CD14-positive monocyte (primary cell): ENCODE measurements around the gene TTC39A. TPM values are rescaled to one million over a fixed set of nuclear protein-coding genes. Genes with fewer than 3 reads are reported as not detected.

ENCODE experiments used
- DNase-seq, 3 donors: peaks; one replicate each; pipeline ENCODE4 v3.0.0-alpha.2; 2011 to 2022
- H2AFZ ChIP-seq: 2 replicates; pipeline ENCODE4 v1.6.0; 2012; ENCODE audit warnings: mild to moderate bottlenecking, low read depth, low read length, inconsistent platforms; ENCODE audit not compliant: insufficient read depth, poor library complexity, severe bottlenecking
- H3K27ac ChIP-seq, 2 donors: 1 replicate in 1 of 2; 2 replicates in 1 of 2; pipeline ENCODE4 v1.5.1; 2012 to 2013; ENCODE audit warnings: low read length in 2 of 2, control low read depth in 1 of 2, inconsistent platforms in 1 of 2, low read depth in 1 of 2, mild to moderate bottlenecking in 1 of 2
- H3K27me3 ChIP-seq, 2 donors: one replicate each; pipeline versions ENCODE4 v1.6.0 to v1.6.1; 2011 to 2013; ENCODE audit warnings: low read length in 2 of 2; ENCODE audit not compliant: control insufficient read depth in 2 of 2, insufficient read depth in 2 of 2
- H3K36me3 ChIP-seq, 2 donors: replicated peaks in 1 of 2; 1 replicate in 1 of 2; 2 replicates in 1 of 2; pipeline versions ENCODE4 v1.5.1 to v1.6.1; 2012 to 2013; ENCODE audit warnings: low read length in 2 of 2, control low read depth in 1 of 2, inconsistent platforms in 1 of 2, mild to moderate bottlenecking in 1 of 2; ENCODE audit not compliant: insufficient read depth in 2 of 2, control insufficient read depth in 1 of 2
- H3K4me1 ChIP-seq, 2 donors: 1 replicate in 1 of 2; 2 replicates in 1 of 2; pipeline versions ENCODE4 v1.5.1 to v1.6.1; 2012 to 2013; ENCODE audit warnings: low read length in 2 of 2, control low read depth in 1 of 2, inconsistent platforms in 1 of 2, mild to moderate bottlenecking in 1 of 2, moderate library complexity in 1 of 2; ENCODE audit not compliant: insufficient read depth in 2 of 2, control insufficient read depth in 1 of 2
- H3K4me2 ChIP-seq: replicated peaks from 2 replicates; pipeline ENCODE3; 2012; ENCODE audit warnings: low read length, moderate library complexity, mild to moderate bottlenecking; ENCODE audit not compliant: poor library complexity, severe bottlenecking; ENCODE audit errors: extremely low read depth
- H3K4me3 ChIP-seq, 3 experiments: fragments of 200-600 bp in 1 of 3; sonication (generic) in 1 of 3; replicated peaks in 1 of 3; 1 replicate in 2 of 3; 2 replicates in 1 of 3; pipeline ENCODE4 v1.5.1; 2011 to 2013; ENCODE audit warnings: low read length in 3 of 3, mild to moderate bottlenecking in 3 of 3, control low read depth in 2 of 3, low read depth in 2 of 3, inconsistent platforms in 1 of 3, moderate library complexity in 1 of 3
- H3K79me2 ChIP-seq: 2 replicates; pipeline ENCODE4 v1.6.0; 2012; ENCODE audit warnings: mild to moderate bottlenecking, control low read depth, inconsistent platforms, low read length, moderate library complexity; ENCODE audit not compliant: insufficient read depth
- H3K9ac ChIP-seq: 2 replicates; pipeline ENCODE4 v1.6.0; 2017; ENCODE audit warnings: low read length, mild to moderate bottlenecking; ENCODE audit not compliant: insufficient read depth, poor library complexity, severe bottlenecking
- H3K9me3 ChIP-seq, 2 donors: replicated peaks in 1 of 2; 1 replicate in 1 of 2; 2 replicates in 1 of 2; pipeline versions ENCODE4 v1.5.1 to v1.6.1; 2012 to 2013; ENCODE audit warnings: low read length in 2 of 2, control low read depth in 1 of 2; ENCODE audit not compliant: control insufficient read depth in 1 of 2, insufficient read depth in 1 of 2
- H4K20me1 ChIP-seq: 2 replicates; pipeline ENCODE4 v1.6.0; 2012; ENCODE audit warnings: mild to moderate bottlenecking, low read length, control low read depth, moderate library complexity; ENCODE audit not compliant: insufficient read depth
- H3K27ac Mint-ChIP-seq, 7 donors: one replicate each; pipeline ENCODE4 v1.8.0; 2020; ENCODE audit warnings: mild to moderate bottlenecking in 7 of 7, mixed read lengths in 7 of 7, moderate library complexity in 6 of 7, inconsistent platforms in 2 of 7
- H3K27me3 Mint-ChIP-seq, 3 donors: one replicate each; pipeline ENCODE4 v1.8.0; 2021 to 2022; ENCODE audit warnings: low read depth in 3 of 3, mild to moderate bottlenecking in 3 of 3, mixed read lengths in 3 of 3, moderate library complexity in 3 of 3, inconsistent platforms in 1 of 3
- H3K36me3 Mint-ChIP-seq, 2 donors: one replicate each; pipeline ENCODE4 v1.8.0; 2020; ENCODE audit warnings: mixed read lengths in 2 of 2, inconsistent platforms in 1 of 2, mild to moderate bottlenecking in 1 of 2
- H3K4me1 Mint-ChIP-seq: one replicate; pipeline ENCODE4 v1.8.0; 2020; ENCODE audit warnings: mild to moderate bottlenecking, mixed read lengths
- H3K4me3 Mint-ChIP-seq, 2 donors: one replicate each; pipeline ENCODE4 v1.8.0; 2020; ENCODE audit warnings: mild to moderate bottlenecking in 2 of 2, mixed read lengths in 2 of 2, moderate library complexity in 1 of 2
- H3K9me3 Mint-ChIP-seq, 7 donors: one replicate each; pipeline ENCODE4 v1.8.0; 2020 to 2022; ENCODE audit warnings: mixed read lengths in 7 of 7, mild to moderate bottlenecking in 6 of 7, moderate library complexity in 6 of 7, inconsistent platforms in 2 of 7
- CTCF ChIP-seq: fragments of 200-600 bp; IDR thresholded peaks from one replicate; pipeline ENCODE4 v1.8.0; 2022; ENCODE audit warnings: antibody characterized with exemption, mild to moderate bottlenecking
- WGBS: methylation state at CpG from one replicate; pipeline ENCODE4 v1.1.5; 2013; ENCODE audit warnings: missing lambda C conversion rate; ENCODE audit not compliant: insufficient coverage; 5-methylcytosine and 5-hydroxymethylcytosine counted together
- intact Hi-C, 2 donors: fragments of 100-400 bp; cut with micrococcal nuclease; formaldehyde crosslinking; loops; one replicate each; pipeline versions ENCODE4 v1.15.0 to v1.15.1; 2023
- polyA plus RNA-seq, 3 donors: library from polyadenylated mRNA; depleted of rRNA in 1 of 3; unstranded in 2 of 3; stranded (reverse) in 1 of 3; fragments of 300-500 nt in 2 of 3; fragments of >200 nt in 1 of 3; fragmentation: Illumina TruSeq in 2 of 3; gene quantifications; 1 replicate in 2 of 3; 2 replicates in 1 of 3; pipeline ENCODE4 v1.2.3, GENCODE V29; 2012 to 2021

Gene TTC39A
- polyA plus RNA-seq, 3 donors: 0.16 TPM; not detected in 2

DNA sequence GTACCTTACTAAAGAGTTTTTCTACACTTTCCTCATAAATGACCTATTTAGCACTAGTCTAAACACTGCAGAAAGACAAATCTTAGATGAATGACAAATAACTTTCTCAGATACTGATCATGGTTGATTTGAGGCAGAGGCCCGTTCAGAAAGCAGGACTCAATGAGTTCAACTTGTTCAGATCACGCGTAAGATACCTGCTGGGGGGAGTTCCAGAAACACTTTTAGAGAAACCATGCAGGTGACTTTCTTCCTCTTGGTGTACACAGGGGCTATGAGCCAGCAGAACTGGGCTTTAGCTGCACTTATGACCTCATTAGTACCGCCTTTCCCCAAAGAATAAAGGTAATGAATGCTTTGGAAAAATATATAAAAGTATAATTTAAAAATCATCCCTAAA, 38.8 kb upstream of the TTC39A start:
- no peaks in the 10 kb centered on the region for H3K9me3 ChIP-seq
- intact Hi-C loops: no loop called here
- H3K4me2 ChIP-seq: no peak overlapping the region
- no peaks in the 10 kb centered on the region for H3K27me3 ChIP-seq
- WGBS: 93% methylated on average over 3 of the region's 4 CpGs
- H3K9ac ChIP-seq: no peak overlapping the region
- H3K4me3 ChIP-seq: no peak overlapping the region
- no peak overlapping the region for H3K27ac Mint-ChIP-seq
- peaks cover 50 to 88% of the 10 kb centered on the region in 2 donors for H3K36me3 ChIP-seq
- no peaks in the 10 kb centered on the region for H3K4me1 Mint-ChIP-seq
- TF ChIP-seq CTCF: no peak
- H3K27me3 Mint-ChIP-seq: no peaks in the 10 kb centered on the region
- H3K9me3 Mint-ChIP-seq: no peaks in the 10 kb centered on the region
- DNase-seq: no peak
- no peaks in the 10 kb centered on the region for H4K20me1 ChIP-seq
- H3K4me3 Mint-ChIP-seq: no peak overlapping the region
- H3K27ac ChIP-seq: no peak overlapping the region
- H3K79me2 ChIP-seq: no peaks in the 10 kb centered on the region
- no peak overlapping the region for H2AFZ ChIP-seq
- H3K4me1 ChIP-seq: no peaks in the 10 kb centered on the region
- H3K36me3 Mint-ChIP-seq: peaks cover 47 to 73% of the 10 kb centered on the region in 2 donors

- H3K27me3 ChIP-seq: no peaks in the 10 kb centered on the region
- H3K4me3 Mint-ChIP-seq: no peak overlapping the region
- H3K9me3 ChIP-seq: no peaks in the 10 kb centered on the region
- H4K20me1 ChIP-seq: no peaks in the 10 kb centered on the region
- no peak for TF ChIP-seq CTCF
- H3K9me3 Mint-ChIP-seq: no peaks in the 10 kb centered on the region
- H3K9ac ChIP-seq: no peak overlapping the region
- H3K4me3 ChIP-seq: no peak overlapping the region
- H3K4me1 Mint-ChIP-seq: no peaks in the 10 kb centered on the region
- intact Hi-C loops: no loop called here
- H3K27me3 Mint-ChIP-seq: no peaks in the 10 kb centered on the region
- H3K36me3 ChIP-seq: peaks cover 59 to 90% of the 10 kb centered on the region in 2 donors
- H3K4me1 ChIP-seq: no peaks in the 10 kb centered on the region
- WGBS: no CpG with 5 or more reads among the region's 1 CpG
- H3K4me2 ChIP-seq: no peak overlapping the region
- H3K79me2 ChIP-seq: no peaks in the 10 kb centered on the region
- no peak for DNase-seq
- no peak overlapping the region for H3K27ac ChIP-seq
- H2AFZ ChIP-seq: no peak overlapping the region
- H3K36me3 Mint-ChIP-seq: peaks cover 51 to 73% of the 10 kb centered on the region in 2 donors
- no peak overlapping the region for H3K27ac Mint-ChIP-seq
Measured at GRCh38 chr1:51365774-51366173, 35.4 kb upstream of the TTC39A start.
